ENCODE measurements around the gene TSPAN4.

TSPAN4 gene

GRCh38 chr11:914747-915501, 72.3 kb downstream of the TSPAN4 start:
- DNase-seq = no peak
